Right lobe of liver (tissue), 4 donors: ENCODE results near the gene RBFOX1.

Source experiments
- CTCF ChIP-seq, 4 donors: fragments of 200-600 bp in 3 of 4; fragments of 450-650 bp in 1 of 4; IDR thresholded peaks; one replicate each; pipeline versions ENCODE4 v1.5.1 to v1.8.0; 2016 to 2022; ENCODE audit warnings: antibody characterized with exemption in 4 of 4, mild to moderate bottlenecking in 2 of 4
- POLR2A ChIP-seq: fragments of 450-650 bp; IDR thresholded peaks from one replicate; pipeline ENCODE4 v1.6.1; 2017; ENCODE audit warnings: antibody characterized with exemption, mild to moderate bottlenecking
- donor health status: DM: no; HTN: no; CAD: no.
- donor health status: DM: no; HTN: no; CAD: no.
- donor health status: DM: no; HTN: yes; CAD: no.

DNA sequence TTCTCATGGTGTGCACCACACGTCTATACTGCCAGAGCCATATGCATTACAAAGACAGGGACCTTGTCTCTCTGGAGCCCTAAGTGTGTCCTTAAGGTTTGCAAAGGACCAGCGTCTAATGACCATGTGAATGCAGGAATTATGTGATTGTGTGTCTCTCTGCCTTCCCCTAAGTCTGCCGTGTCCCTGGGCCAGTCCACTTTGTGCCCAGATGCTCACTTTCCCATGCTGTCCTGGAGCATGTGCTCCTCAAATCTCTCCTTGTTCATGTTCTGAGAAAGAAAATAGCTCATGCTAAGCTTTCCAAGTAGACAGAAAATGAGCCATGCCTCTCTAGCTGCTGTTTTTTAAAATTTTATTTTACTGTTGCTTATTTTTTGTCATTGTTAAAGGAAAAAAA lies 125.5 kb downstream of the RBFOX1 start:
- TF ChIP-seq POLR2A (no peak), CTCF (IDR thresholded peaks at IDR 0.05) (no peak)
